ENCODE data around the gene SFT2D3.

SFT2D3 gene

GRCh38 chr2:127683757-127684156, 17.5 kb upstream of the SFT2D3 start:
- DNase-seq: no peak

GRCh38 chr2:127685410-127686080, 15.8 kb upstream of the SFT2D3 start:
- no peak for DNase-seq

GRCh38 chr2:127688405-127688804, 12.9 kb upstream of the SFT2D3 start:
- no peak for DNase-seq

GRCh38 chr2:127690696-127691095, 10.6 kb upstream of the SFT2D3 start:
- DNase-seq: no peak

GRCh38 chr2:127694986-127695385, 6.3 kb upstream of the SFT2D3 start:
- DNase-seq: no peak

- no peak for DNase-seq
Observed at GRCh38 chr2:127695491-127696472, 5.5 kb upstream of the SFT2D3 start.

GRCh38 chr2:127697482-127698180, 3.7 kb upstream of the SFT2D3 start:
- no peak for DNase-seq

GRCh38 chr2:127698553-127699355, 2.5 kb upstream of the SFT2D3 start:
- no peak for DNase-seq

- DNase-seq: no peak
Observed at GRCh38 chr2:127700527-127701192, 637 bp upstream of the SFT2D3 start.

GRCh38 chr2:127701651-127702394, 526 bp downstream of the SFT2D3 start:
- DNase-seq: peak; percentile 49

GRCh38 chr2:127702395-127703009, 1.2 kb downstream of the SFT2D3 start:
- no peak for DNase-seq

GRCh38 chr2:127703282-127703681, 2.0 kb downstream of the SFT2D3 start:
- no peak for DNase-seq

- DNase-seq: no peak
Observed at GRCh38 chr2:127704641-127705390, 3.5 kb downstream of the SFT2D3 start.

- no peak for DNase-seq
Observed at GRCh38 chr2:127705391-127706065, 4.2 kb downstream of the SFT2D3 start.

GRCh38 chr2:127706215-127706990, 5.1 kb downstream of the SFT2D3 start:
- no peak for DNase-seq

- no peak for DNase-seq
Observed at GRCh38 chr2:127707890-127708648, 6.8 kb downstream of the SFT2D3 start.

- no peak for DNase-seq
Observed at GRCh38 chr2:127709336-127709735, 8.0 kb downstream of the SFT2D3 start.

- DNase-seq: no peak
Observed at GRCh38 chr2:127712999-127713398, 11.7 kb downstream of the SFT2D3 start.
